Measurements from ENCODE around the gene PSMD9.

- TF ChIP-seq CTCF (IDR thresholded peaks at IDR 0.05 in 2 of 3, conservative IDR thresholded peaks at IDR 0.05 in 1 of 3; ENCODE audit: borderline replicate concordance in 1 of 3, insufficient read depth in 1 of 3, low read depth in 2 of 3, low read length in 2 of 3), result no peak
- TF ChIP-seq MAX (IDR thresholded peaks at IDR 0.05), result no peak
- no peak for TF ChIP-seq JUND (IDR thresholded peaks at IDR 0.05)
- no peak for TF ChIP-seq EZH2phosphoT487 (IDR thresholded peaks at IDR 0.05; ENCODE audit: borderline replicate concordance)
- no peak for TF ChIP-seq ZNF274 (IDR thresholded peaks at IDR 0.05; ENCODE audit: low read depth, low read length)
- TF ChIP-seq POLR2A (IDR thresholded peaks at IDR 0.05; ENCODE audit: borderline replicate concordance, extremely low read depth, insufficient read depth, insufficient read length), result no peak
- TF ChIP-seq EZH2 (IDR thresholded peaks at IDR 0.05), result no peak
- no peak for TF ChIP-seq POLR2AphosphoS5 (IDR thresholded peaks at IDR 0.05; ENCODE audit: low read depth, low read length)
- no peak for TF ChIP-seq ZFX (IDR thresholded peaks at IDR 0.05)
- no peak for TF ChIP-seq REST (IDR thresholded peaks at IDR 0.05; ENCODE audit: low read depth)
- TF ChIP-seq SP1 (IDR thresholded peaks at IDR 0.05; ENCODE audit: low read depth), result no peak
- TF ChIP-seq SRF (IDR thresholded peaks at IDR 0.05; ENCODE audit: low read depth), result no peak
- no peak for TF ChIP-seq ATF3 (IDR thresholded peaks at IDR 0.05)
Measured at GRCh38 chr12:121893961-121894460, 5.4 kb downstream of the PSMD9 start.

Measured in HCT116 (cell line).